Osteocyte (in vitro differentiated cells): ENCODE measurements around the gene SENP8. TPM values are rescaled to one million over a fixed set of nuclear protein-coding genes. Genes with fewer than 3 reads are reported as not detected.

Source experiments
- DNase-seq: peaks from one replicate; pipeline ENCODE4 v3.0.0; 2021; ENCODE audit warnings: mixed read lengths; ENCODE audit not compliant: unreplicated experiment; ENCODE audit errors: extremely low spot score
- H3K27ac Mint-ChIP-seq: one replicate; pipeline ENCODE4 v1.8.0; 2021; ENCODE audit warnings: mild to moderate bottlenecking, mixed read lengths; ENCODE audit not compliant: unreplicated experiment
- H3K27me3 Mint-ChIP-seq: one replicate; pipeline ENCODE4 v1.8.0; 2021; ENCODE audit warnings: mixed read lengths; ENCODE audit not compliant: unreplicated experiment
- H3K36me3 Mint-ChIP-seq: one replicate; pipeline ENCODE4 v1.8.0; 2021; ENCODE audit warnings: mixed read lengths; ENCODE audit not compliant: unreplicated experiment
- H3K4me1 Mint-ChIP-seq: one replicate; pipeline ENCODE4 v1.8.0; 2021; ENCODE audit warnings: mixed read lengths; ENCODE audit not compliant: unreplicated experiment
- H3K4me3 Mint-ChIP-seq: one replicate; pipeline ENCODE4 v1.8.0; 2021; ENCODE audit warnings: mild to moderate bottlenecking, moderate library complexity, mixed read lengths; ENCODE audit not compliant: unreplicated experiment
- H3K9me3 Mint-ChIP-seq: one replicate; pipeline ENCODE4 v1.8.0; 2021; ENCODE audit warnings: mixed read lengths; ENCODE audit not compliant: unreplicated experiment
- total RNA-seq: library from RNA; stranded (reverse); gene quantifications from 2 replicates; pipeline ENCODE4 v1.2.1, GENCODE V29; 2021
- TF ChIP-seq, protein P1 (sequence below): fragments of 200-600 bp; sonication (generic); IDR thresholded peaks from 2 replicates; pipeline ENCODE4 v1.5.0; 2021; ENCODE audit warnings: antibody characterized with exemption, mild to moderate bottlenecking, moderate library complexity

Gene SENP8
- total RNA-seq, 1 donor from 2014 or later, result 4.0 TPM

DNA sequence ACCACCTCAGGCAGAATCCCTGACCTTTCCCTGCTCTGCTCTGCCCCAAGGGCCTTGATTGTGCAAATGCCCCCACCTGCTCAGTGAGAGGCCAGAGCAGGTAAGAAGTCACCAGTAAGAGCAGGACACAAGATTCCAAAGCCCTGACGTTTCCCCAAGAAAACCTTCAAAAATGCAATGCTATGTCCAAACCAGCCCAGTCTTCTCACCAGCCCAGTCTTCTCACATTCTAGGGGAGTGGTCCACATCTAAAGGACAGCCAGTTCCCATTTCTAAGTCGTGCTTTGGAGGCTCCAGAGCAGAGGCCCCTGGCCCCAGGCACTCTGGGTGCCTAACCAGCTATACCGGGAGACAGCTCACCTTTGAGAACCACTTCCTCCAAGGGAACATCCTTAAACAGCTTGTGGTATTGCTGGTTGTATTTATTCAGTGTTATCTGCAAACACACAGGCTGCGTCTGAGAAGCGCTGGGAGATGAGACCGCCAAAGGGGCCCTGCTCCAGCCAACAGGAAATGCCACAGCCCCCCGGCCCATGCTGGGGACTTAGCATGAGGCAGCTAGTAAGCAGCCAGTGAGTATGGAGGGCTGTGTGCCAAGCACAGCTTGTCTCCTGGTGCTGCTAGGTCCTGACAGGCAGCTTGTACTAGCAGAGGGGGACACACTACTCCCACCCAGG, 50.1 kb downstream of the SENP8 start:
- TF ChIP-seq, protein P1, sequence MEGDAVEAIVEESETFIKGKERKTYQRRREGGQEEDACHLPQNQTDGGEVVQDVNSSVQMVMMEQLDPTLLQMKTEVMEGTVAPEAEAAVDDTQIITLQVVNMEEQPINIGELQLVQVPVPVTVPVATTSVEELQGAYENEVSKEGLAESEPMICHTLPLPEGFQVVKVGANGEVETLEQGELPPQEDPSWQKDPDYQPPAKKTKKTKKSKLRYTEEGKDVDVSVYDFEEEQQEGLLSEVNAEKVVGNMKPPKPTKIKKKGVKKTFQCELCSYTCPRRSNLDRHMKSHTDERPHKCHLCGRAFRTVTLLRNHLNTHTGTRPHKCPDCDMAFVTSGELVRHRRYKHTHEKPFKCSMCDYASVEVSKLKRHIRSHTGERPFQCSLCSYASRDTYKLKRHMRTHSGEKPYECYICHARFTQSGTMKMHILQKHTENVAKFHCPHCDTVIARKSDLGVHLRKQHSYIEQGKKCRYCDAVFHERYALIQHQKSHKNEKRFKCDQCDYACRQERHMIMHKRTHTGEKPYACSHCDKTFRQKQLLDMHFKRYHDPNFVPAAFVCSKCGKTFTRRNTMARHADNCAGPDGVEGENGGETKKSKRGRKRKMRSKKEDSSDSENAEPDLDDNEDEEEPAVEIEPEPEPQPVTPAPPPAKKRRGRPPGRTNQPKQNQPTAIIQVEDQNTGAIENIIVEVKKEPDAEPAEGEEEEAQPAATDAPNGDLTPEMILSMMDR, result no peak
- DNase-seq, result no peak
- peaks cover 10% of the 10 kb centered on the region for H3K27me3 Mint-ChIP-seq
- H3K9me3 Mint-ChIP-seq, result no peaks in the 10 kb centered on the region
- H3K4me1 Mint-ChIP-seq, result peaks cover 16% of the 10 kb centered on the region
- no peaks in the 10 kb centered on the region for H3K36me3 Mint-ChIP-seq
- no peak overlapping the region for H3K4me3 Mint-ChIP-seq
- H3K27ac Mint-ChIP-seq, result no peak overlapping the region

DNA sequence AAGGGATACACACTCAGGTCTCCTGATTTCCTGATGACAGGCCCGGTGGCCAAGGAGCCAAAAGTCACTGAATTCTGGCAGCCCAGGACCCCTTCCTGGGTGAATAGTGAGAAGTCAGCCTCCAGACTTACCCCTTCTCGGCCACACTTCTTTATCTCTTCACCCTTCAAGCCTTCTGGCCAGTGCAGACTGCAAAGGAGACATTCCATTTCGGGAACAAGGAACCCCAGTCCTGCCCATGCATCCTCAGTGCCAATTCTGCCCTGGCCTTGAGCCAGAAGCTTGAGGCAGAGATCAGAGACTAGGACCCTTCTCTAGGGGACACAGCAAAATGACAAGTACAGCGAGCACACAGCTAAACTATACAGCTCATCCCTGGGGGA, 50.6 kb downstream of the SENP8 start:
- no peaks in the 10 kb centered on the region for H3K9me3 Mint-ChIP-seq
- H3K4me1 Mint-ChIP-seq, result peaks cover 16% of the 10 kb centered on the region
- DNase-seq, result no peak
- H3K27me3 Mint-ChIP-seq, result peaks cover 10% of the 10 kb centered on the region
- TF ChIP-seq, protein P1, result no peak
- no peak overlapping the region for H3K4me3 Mint-ChIP-seq
- H3K27ac Mint-ChIP-seq, result no peak overlapping the region
- no peaks in the 10 kb centered on the region for H3K36me3 Mint-ChIP-seq

DNA sequence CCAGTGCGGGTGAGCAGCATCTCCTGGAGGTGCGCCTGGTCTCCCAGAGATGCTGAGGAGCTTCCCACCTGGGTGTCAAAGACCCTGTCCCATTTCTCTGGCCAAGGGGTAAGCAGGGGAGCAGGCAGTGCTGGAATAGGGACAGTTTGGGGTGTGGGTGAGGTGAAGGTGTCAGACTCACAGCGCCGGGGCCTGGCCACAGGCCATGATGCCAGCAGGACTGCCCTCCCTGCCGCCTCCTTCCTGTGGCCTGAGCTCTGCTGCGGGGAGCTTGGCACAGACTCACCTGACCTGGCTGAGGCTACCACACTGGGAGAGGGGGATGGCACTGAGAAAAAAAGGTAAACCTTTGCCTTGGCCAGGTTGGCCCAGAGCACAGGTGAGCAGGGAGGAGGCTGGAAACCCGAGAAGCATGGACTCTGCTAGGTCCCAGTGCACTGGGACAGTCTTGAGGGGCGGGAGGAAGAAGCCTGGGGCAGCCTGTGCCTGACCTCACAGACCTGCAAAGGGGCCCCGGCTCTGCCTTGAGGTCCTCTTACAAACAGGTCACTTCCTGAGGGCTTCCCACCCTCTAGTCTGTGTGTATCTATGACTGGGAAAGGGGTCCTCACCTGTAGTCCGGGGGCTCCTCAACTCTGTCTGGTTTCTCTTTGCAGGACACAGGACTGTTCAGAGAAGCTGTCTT, 51.2 kb downstream of the SENP8 start:
- Mint-ChIP-seq H3K36me3 (no peaks in the 10 kb centered on the region), H3K9me3 (no peaks in the 10 kb centered on the region), H3K4me1 (peaks cover 16% of the 10 kb centered on the region), H3K4me3 (no peak overlapping the region), H3K27me3 (peaks cover 15% of the 10 kb centered on the region), H3K27ac (no peak overlapping the region)
- TF ChIP-seq, protein P1, result no peak
- no peak for DNase-seq

DNA sequence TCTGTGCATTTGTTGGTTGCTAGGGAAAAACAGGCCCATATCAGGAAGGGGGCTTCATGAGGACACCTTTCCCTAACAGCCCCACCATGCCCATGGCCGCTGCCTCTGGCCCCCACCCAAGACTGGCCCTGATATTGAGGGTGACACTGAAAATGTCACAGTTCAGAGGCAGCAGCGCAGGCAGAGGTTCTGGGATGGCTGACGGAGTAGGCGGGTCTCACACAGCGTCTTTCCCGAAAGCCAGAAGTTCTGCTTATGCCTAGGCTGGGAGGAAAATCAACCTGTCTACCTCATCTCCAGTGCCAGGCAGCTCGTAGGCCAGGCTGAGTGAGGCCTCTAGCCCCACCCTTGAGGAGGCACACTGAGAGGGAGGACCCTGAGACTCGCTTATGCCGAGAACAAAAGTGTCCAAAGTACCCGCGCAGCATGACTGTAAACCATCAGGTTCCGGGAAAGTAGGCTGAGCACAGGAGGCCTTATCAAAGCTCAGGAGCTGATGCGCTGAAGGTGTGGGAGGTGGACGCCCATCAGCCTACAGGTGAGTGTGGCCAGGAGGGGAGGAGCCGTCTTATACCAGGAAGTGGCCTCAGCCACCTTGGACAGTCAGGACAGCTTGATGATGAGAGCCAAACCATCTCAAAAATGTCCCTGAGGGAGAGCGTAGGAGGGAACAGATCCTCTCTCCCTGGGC, 51.9 kb downstream of the SENP8 start:
- peaks cover 16% of the 10 kb centered on the region for H3K4me1 Mint-ChIP-seq

More for the DNA sequence above, 51.9 kb downstream of the SENP8 start:
- no peak overlapping the region for H3K27ac Mint-ChIP-seq
- no peak for DNase-seq
- no peaks in the 10 kb centered on the region for H3K36me3 Mint-ChIP-seq
- peaks cover 19% of the 10 kb centered on the region for H3K27me3 Mint-ChIP-seq
- no peaks in the 10 kb centered on the region for H3K9me3 Mint-ChIP-seq
- TF ChIP-seq, protein P1, result no peak
- H3K4me3 Mint-ChIP-seq, result no peak overlapping the region
